ENCODE measurements around the gene NPL.

DNA sequence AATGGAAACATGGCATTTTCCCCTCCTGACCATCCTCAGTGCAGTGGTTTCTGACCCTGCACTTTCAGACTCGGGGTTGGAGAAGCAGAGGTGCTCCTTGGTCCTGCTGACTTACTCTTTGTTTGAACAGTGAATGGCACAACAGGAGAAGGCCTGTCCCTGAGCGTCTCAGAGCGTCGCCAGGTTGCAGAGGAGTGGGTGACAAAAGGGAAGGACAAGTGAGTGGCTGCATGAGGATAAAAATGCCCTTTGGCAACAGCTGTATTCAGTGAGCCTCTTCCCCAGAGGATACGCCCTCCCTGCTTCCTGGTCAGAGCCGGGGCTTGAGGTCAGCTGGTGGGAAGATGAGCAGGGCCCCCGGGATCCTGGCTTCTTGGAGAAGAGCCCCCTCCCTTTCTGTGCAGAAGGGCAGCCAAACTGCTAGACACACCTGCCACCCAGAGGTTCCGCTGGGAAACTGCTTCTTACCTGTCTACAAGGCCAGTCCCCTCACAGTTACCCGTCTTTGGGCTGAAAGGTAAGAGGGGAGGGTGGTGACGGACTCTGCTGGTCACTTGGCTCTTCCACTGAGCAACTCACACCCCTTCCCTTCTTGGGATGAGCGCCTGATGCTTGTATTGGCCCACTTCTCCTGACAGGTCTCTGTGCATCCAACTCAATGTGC, 16.6 kb downstream of the NPL start:
- TF ChIP-seq, protein P1, sequence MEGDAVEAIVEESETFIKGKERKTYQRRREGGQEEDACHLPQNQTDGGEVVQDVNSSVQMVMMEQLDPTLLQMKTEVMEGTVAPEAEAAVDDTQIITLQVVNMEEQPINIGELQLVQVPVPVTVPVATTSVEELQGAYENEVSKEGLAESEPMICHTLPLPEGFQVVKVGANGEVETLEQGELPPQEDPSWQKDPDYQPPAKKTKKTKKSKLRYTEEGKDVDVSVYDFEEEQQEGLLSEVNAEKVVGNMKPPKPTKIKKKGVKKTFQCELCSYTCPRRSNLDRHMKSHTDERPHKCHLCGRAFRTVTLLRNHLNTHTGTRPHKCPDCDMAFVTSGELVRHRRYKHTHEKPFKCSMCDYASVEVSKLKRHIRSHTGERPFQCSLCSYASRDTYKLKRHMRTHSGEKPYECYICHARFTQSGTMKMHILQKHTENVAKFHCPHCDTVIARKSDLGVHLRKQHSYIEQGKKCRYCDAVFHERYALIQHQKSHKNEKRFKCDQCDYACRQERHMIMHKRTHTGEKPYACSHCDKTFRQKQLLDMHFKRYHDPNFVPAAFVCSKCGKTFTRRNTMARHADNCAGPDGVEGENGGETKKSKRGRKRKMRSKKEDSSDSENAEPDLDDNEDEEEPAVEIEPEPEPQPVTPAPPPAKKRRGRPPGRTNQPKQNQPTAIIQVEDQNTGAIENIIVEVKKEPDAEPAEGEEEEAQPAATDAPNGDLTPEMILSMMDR (IDR thresholded peaks at IDR 0.05): no peak
- no peak for TF ChIP-seq POLR2A (IDR thresholded peaks at IDR 0.05)
